PFSK-1 (cell line): ENCODE data around the gene PMM1.

Source experiments
- REST ChIP-seq, 2 experiments: IDR thresholded peaks; 2 replicates each; pipeline versions ENCODE4 v1.6.1 to v1.8.0; 2011 to 2012; ENCODE audit warnings: low read depth in 2 of 2, low read length in 2 of 2, control low read depth in 1 of 2, inconsistent platforms in 1 of 2, mild to moderate bottlenecking in 1 of 2, moderate library complexity in 1 of 2; ENCODE audit not compliant: insufficient read depth in 1 of 2
- SIN3A ChIP-seq: IDR thresholded peaks from 2 replicates; pipeline ENCODE4 v1.6.1; 2012; ENCODE audit warnings: mild to moderate bottlenecking, low read length, moderate library complexity, borderline replicate concordance; ENCODE audit not compliant: insufficient read depth
- TAF1 ChIP-seq: IDR thresholded peaks from 2 replicates; pipeline ENCODE4 v1.6.1; 2012; ENCODE audit warnings: low read length, control low read depth, borderline replicate concordance; ENCODE audit not compliant: insufficient read depth

- TF ChIP-seq REST (IDR thresholded peaks at IDR 0.05; ENCODE audit: insufficient read depth in 1 of 2, low read depth in 2 of 2, low read length in 2 of 2), result no peak
- TF ChIP-seq TAF1, result no peak
- TF ChIP-seq SIN3A, result no peak
Observed at GRCh38 chr22:41567512-41567768, 22.2 kb downstream of the PMM1 start.
